HCT116 (cell line): ENCODE data around the gene CR1L.

Experiments used
- CTCF ChIP-seq, 3 experiments: fragments of 200-600 bp in 1 of 3; sonication (generic) in 1 of 3; IDR thresholded peaks in 2 of 3; conservative IDR thresholded peaks in 1 of 3; 2 replicates each; pipeline ENCODE4 v1.5.1; 2012 to 2017; ENCODE audit warnings: low read depth in 2 of 3, low read length in 2 of 3, antibody characterized with exemption in 1 of 3, borderline replicate concordance in 1 of 3, control low read depth in 1 of 3, mild to moderate bottlenecking in 1 of 3, mixed read lengths in 1 of 3, mixed run types in 1 of 3, moderate library complexity in 1 of 3; ENCODE audit not compliant: insufficient read depth in 1 of 3
- EZH2 ChIP-seq: fragments of 200-600 bp; sonication (generic); IDR thresholded peaks from 2 replicates; pipeline ENCODE4 v1.6.1; 2017; ENCODE audit warnings: antibody characterized with exemption, mixed run types
- POLR2A ChIP-seq: IDR thresholded peaks from 2 replicates; pipeline ENCODE4 v1.7.0; 2011; ENCODE audit warnings: borderline replicate concordance; ENCODE audit not compliant: insufficient read depth, insufficient read length; ENCODE audit errors: extremely low read depth
- REST ChIP-seq: IDR thresholded peaks from 2 replicates; pipeline ENCODE4 v1.6.1; 2012; ENCODE audit warnings: low read depth
- YY1 ChIP-seq: IDR thresholded peaks from 2 replicates; pipeline ENCODE4 v1.6.1; 2011; ENCODE audit warnings: low read length, low read depth, moderate library complexity, mild to moderate bottlenecking; ENCODE audit not compliant: insufficient replicate concordance; ENCODE audit errors: extremely low read depth
- ZBTB33 ChIP-seq: IDR thresholded peaks from 2 replicates; pipeline ENCODE4 v1.6.1; 2011; ENCODE audit warnings: mild to moderate bottlenecking, low read length, moderate library complexity; ENCODE audit not compliant: insufficient replicate concordance; ENCODE audit errors: extremely low read depth

GRCh38 chr1:207766569-207766968 is 121.6 kb downstream of the CR1L start:
- no peak for TF ChIP-seq ZBTB33
- no peak for TF ChIP-seq CTCF (IDR thresholded peaks at IDR 0.05 in 2 of 3, conservative IDR thresholded peaks at IDR 0.05 in 1 of 3; ENCODE audit: borderline replicate concordance in 1 of 3, insufficient read depth in 1 of 3, low read depth in 2 of 3, low read length in 2 of 3)
- TF ChIP-seq YY1: no peak
- no peak for TF ChIP-seq EZH2
- no peak for TF ChIP-seq POLR2A
- TF ChIP-seq REST: no peak
